SK-N-SH (cell line): Measurements from ENCODE around the gene TTC27.

Experiments used
- CHD2 ChIP-seq: fragments of 150-350 bp; IDR thresholded peaks from 2 replicates; pipeline ENCODE4 v1.6.1; 2018; ENCODE audit warnings: low read length; ENCODE audit not compliant: partially characterized antibody
- EP300 ChIP-seq, 2 experiments: IDR thresholded peaks; 2 replicates each; pipeline versions ENCODE4 v1.4.0 to v1.6.1; 2012; ENCODE audit warnings: borderline replicate concordance in 1 of 2, low read depth in 1 of 2, low read length in 1 of 2
- FOXM1 ChIP-seq: IDR thresholded peaks from 2 replicates; pipeline ENCODE4 v1.4.0; 2012; ENCODE audit warnings: low read depth, mild to moderate bottlenecking
- NFIC ChIP-seq: IDR thresholded peaks from 2 replicates; pipeline ENCODE4 v1.4.0; 2012; ENCODE audit warnings: borderline replicate concordance
- POLR2AphosphoS5 ChIP-seq: IDR thresholded peaks from 2 replicates; pipeline ENCODE4 v1.6.1; 2012; ENCODE audit warnings: low read depth, low read length
- RXRA ChIP-seq: IDR thresholded peaks from 2 replicates; pipeline ENCODE4 v1.4.0; 2012; ENCODE audit warnings: low read depth, mild to moderate bottlenecking, borderline replicate concordance
- SIN3A ChIP-seq: IDR thresholded peaks from 2 replicates; pipeline ENCODE4 v1.6.1; 2012; ENCODE audit warnings: low read depth, mild to moderate bottlenecking, low read length, moderate library complexity, borderline replicate concordance
- SMC3 ChIP-seq: IDR thresholded peaks from 2 replicates; pipeline ENCODE4 v1.6.1; 2012; ENCODE audit warnings: low read depth, low read length, improper control_type of control experiment
- TAF1 ChIP-seq: IDR thresholded peaks from 2 replicates; pipeline ENCODE4 v1.6.1; 2012; ENCODE audit warnings: low read depth, mild to moderate bottlenecking, low read length, moderate library complexity, borderline replicate concordance
- TF ChIP-seq, protein P1 (sequence below): fragments of 200-600 bp; sonication (generic); IDR thresholded peaks from 2 replicates; pipeline ENCODE4 v1.6.1; 2017; ENCODE audit warnings: antibody characterized with exemption, mild to moderate bottlenecking, moderate library complexity

DNA sequence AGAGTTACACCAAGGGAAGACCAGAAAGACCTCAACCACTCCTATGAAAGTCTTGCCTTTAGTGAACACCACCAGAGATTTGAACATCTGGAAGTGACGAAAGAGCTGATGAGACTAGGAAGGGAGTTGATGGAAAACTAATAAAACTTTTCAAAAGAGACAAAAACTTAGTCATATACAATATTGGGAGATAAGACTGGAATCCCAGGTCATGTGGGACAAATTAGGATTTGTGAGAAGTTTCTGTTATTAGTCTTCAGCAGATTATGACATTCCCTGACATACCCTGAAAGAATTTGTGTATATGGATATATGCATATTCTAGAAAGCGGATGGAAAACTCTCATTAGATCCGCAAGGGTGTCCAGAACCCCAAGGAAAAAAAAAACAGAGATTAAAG, 173.9 kb downstream of the TTC27 start:
- TF ChIP-seq, protein P1, sequence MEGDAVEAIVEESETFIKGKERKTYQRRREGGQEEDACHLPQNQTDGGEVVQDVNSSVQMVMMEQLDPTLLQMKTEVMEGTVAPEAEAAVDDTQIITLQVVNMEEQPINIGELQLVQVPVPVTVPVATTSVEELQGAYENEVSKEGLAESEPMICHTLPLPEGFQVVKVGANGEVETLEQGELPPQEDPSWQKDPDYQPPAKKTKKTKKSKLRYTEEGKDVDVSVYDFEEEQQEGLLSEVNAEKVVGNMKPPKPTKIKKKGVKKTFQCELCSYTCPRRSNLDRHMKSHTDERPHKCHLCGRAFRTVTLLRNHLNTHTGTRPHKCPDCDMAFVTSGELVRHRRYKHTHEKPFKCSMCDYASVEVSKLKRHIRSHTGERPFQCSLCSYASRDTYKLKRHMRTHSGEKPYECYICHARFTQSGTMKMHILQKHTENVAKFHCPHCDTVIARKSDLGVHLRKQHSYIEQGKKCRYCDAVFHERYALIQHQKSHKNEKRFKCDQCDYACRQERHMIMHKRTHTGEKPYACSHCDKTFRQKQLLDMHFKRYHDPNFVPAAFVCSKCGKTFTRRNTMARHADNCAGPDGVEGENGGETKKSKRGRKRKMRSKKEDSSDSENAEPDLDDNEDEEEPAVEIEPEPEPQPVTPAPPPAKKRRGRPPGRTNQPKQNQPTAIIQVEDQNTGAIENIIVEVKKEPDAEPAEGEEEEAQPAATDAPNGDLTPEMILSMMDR: no peak
- TF ChIP-seq TAF1 (no peak), NFIC (no peak), POLR2AphosphoS5 (no peak), EP300 (IDR thresholded peaks at IDR 0.05; ENCODE audit: borderline replicate concordance in 1 of 2, low read depth in 1 of 2, low read length in 1 of 2) (no peak), FOXM1 (no peak), RXRA (no peak), SMC3 (no peak), SIN3A (no peak), CHD2 (no peak)
